Liver (tissue), 9 donors: ENCODE measurements around the gene ZFAND2B. TPM values are rescaled to one million over a fixed set of nuclear protein-coding genes. Genes with fewer than 3 reads are reported as not detected.

Experiments used
- DNase-seq: peaks from one replicate; pipeline ENCODE4 v3.0.0-alpha.2; 2017; ENCODE audit warnings: low spot score
- H3K27ac ChIP-seq, 2 donors: one replicate each; pipeline ENCODE4 v1.7.0; 2013; ENCODE audit warnings: inconsistent platforms in 2 of 2, low read length in 2 of 2, control low read depth in 1 of 2, low read depth in 1 of 2, mild to moderate bottlenecking in 1 of 2
- H3K27me3 ChIP-seq, 4 donors: one replicate each; pipeline versions ENCODE4 v1.6.1 to v1.7.0; 2013; ENCODE audit warnings: low read length in 3 of 4, inconsistent platforms in 1 of 4, mild to moderate bottlenecking in 1 of 4, moderate library complexity in 1 of 4; ENCODE audit not compliant: control insufficient read depth in 4 of 4, insufficient read depth in 4 of 4
- H3K36me3 ChIP-seq, 4 donors: one replicate each; pipeline versions ENCODE4 v1.6.1 to v1.7.0; 2013; ENCODE audit warnings: low read length in 3 of 4, mild to moderate bottlenecking in 3 of 4, low read depth in 1 of 4, moderate library complexity in 1 of 4; ENCODE audit not compliant: control insufficient read depth in 4 of 4, insufficient read depth in 3 of 4
- H3K4me1 ChIP-seq, 4 donors: one replicate each; pipeline versions ENCODE4 v1.6.1 to v1.7.0; 2013; ENCODE audit warnings: low read length in 3 of 4, mild to moderate bottlenecking in 3 of 4, moderate library complexity in 1 of 4; ENCODE audit not compliant: control insufficient read depth in 4 of 4, insufficient read depth in 4 of 4
- H3K4me3 ChIP-seq, 3 donors: one replicate each; pipeline versions ENCODE4 v1.6.1 to v1.7.0; 2013; ENCODE audit warnings: low read length in 3 of 3, control low read depth in 1 of 3, low read depth in 1 of 3, mild to moderate bottlenecking in 1 of 3
- H3K9ac ChIP-seq, 2 donors: one replicate each; pipeline ENCODE4 v1.7.0; 2013; ENCODE audit warnings: low read length in 2 of 2, mild to moderate bottlenecking in 2 of 2, moderate library complexity in 2 of 2, control low read depth in 1 of 2, low read depth in 1 of 2
- H3K9me3 ChIP-seq, 4 donors: one replicate each; pipeline versions ENCODE4 v1.6.1 to v1.7.0; 2013; ENCODE audit warnings: low read length in 3 of 4; ENCODE audit not compliant: control insufficient read depth in 4 of 4
- EGR1 ChIP-seq, 2 donors: IDR thresholded peaks; 2 replicates each; pipeline ENCODE4 v1.6.1; 2016 to 2018; ENCODE audit warnings: antibody characterized with exemption in 2 of 2, low read depth in 2 of 2
- FOXA2 ChIP-seq: IDR thresholded peaks from 2 replicates; pipeline ENCODE4 v1.6.1; 2016; ENCODE audit warnings: antibody characterized with exemption
- GABPA ChIP-seq, 2 donors: IDR thresholded peaks in 1 of 2; conservative IDR thresholded peaks in 1 of 2; 2 replicates each; pipeline ENCODE4 v1.6.1; 2016; ENCODE audit warnings: antibody characterized with exemption in 2 of 2, mild to moderate bottlenecking in 1 of 2, moderate library complexity in 1 of 2
- HNF4A ChIP-seq, 2 donors: conservative IDR thresholded peaks; 2 replicates each; pipeline ENCODE4 v1.6.1; 2016; ENCODE audit warnings: antibody characterized with exemption in 2 of 2, mild to moderate bottlenecking in 2 of 2
- HNF4G ChIP-seq: IDR thresholded peaks from 2 replicates; pipeline ENCODE4 v1.6.1; 2016; ENCODE audit warnings: antibody characterized with exemption
- JUND ChIP-seq, 2 donors: IDR thresholded peaks; 2 replicates each; pipeline ENCODE4 v1.6.1; 2016; ENCODE audit warnings: antibody characterized with exemption in 2 of 2
- MAX ChIP-seq: IDR thresholded peaks from 2 replicates; pipeline ENCODE4 v1.6.1; 2016; ENCODE audit warnings: antibody characterized with exemption
- NR2F2 ChIP-seq: IDR thresholded peaks from 2 replicates; pipeline ENCODE4 v1.6.1; 2016; ENCODE audit warnings: antibody characterized with exemption
- RAD21 ChIP-seq, 2 donors: IDR thresholded peaks; 2 replicates each; pipeline ENCODE4 v1.6.1; 2016; ENCODE audit warnings: antibody characterized with exemption in 2 of 2, mild to moderate bottlenecking in 2 of 2
- REST ChIP-seq: IDR thresholded peaks from 2 replicates; pipeline ENCODE4 v1.6.1; 2016; ENCODE audit warnings: antibody characterized with exemption, mild to moderate bottlenecking
- RXRA ChIP-seq, 2 donors: IDR thresholded peaks; 2 replicates each; pipeline ENCODE4 v1.6.1; 2017 to 2018; ENCODE audit warnings: antibody characterized with exemption in 2 of 2, mild to moderate bottlenecking in 1 of 2
- TAF1 ChIP-seq: conservative IDR thresholded peaks from 2 replicates; pipeline ENCODE4 v1.6.1; 2016; ENCODE audit warnings: antibody characterized with exemption, mild to moderate bottlenecking
- YY1 ChIP-seq: IDR thresholded peaks from 2 replicates; pipeline ENCODE4 v1.6.1; 2016; ENCODE audit warnings: antibody characterized with exemption, mild to moderate bottlenecking
- ZBTB33 ChIP-seq: IDR thresholded peaks from 2 replicates; pipeline ENCODE4 v1.6.1; 2016; ENCODE audit warnings: antibody characterized with exemption
- WGBS: extraction: QIAGEN DNeasy Blood & Tissue Kit; methylation state at CpG from one replicate; pipeline ENCODE4 v1.1.7; 2013; 5-methylcytosine and 5-hydroxymethylcytosine counted together
- polyA plus RNA-seq, 2 donors: library from polyadenylated mRNA; stranded (reverse) in 1 of 2; unstranded in 1 of 2; fragments of 200-250 nt in 1 of 2; fragments of >200 nt in 1 of 2; fragmentation: Nextera tagmentation in 1 of 2; extraction: Ambion mirVana in 1 of 2; gene quantifications; one replicate each; pipeline versions ENCODE4 v1.2.1 to v1.2.3, GENCODE V29; 2013 to 2015
- total RNA-seq, 2 donors: library from RNA; depleted of rRNA; stranded (reverse); fragments of >200 nt; gene quantifications; one replicate each; pipeline ENCODE4 v1.2.3, GENCODE V29; 2014
- donor health status: healthy.
- donor health status: healthy.
- donor health status: healthy.
- donor health status: healthy.
- donor health status: healthy.

ZFAND2B gene
- total and polyA plus RNA-seq, 4 donors: 19.6 to 53.8 (median 25.8) TPM

- TF ChIP-seq NR2F2 (no peak), ZBTB33 (no peak), FOXA2 (no peak), EGR1 (IDR thresholded peaks at IDR 0.05; ENCODE audit: low read depth in 2 of 2) (no peak), HNF4G (no peak), MAX (no peak)
- Histone ChIP-seq H3K4me3 (peak overlapping the region; percentile 70 to 95 (median 80)), H3K4me1 (peaks cover 9 to 57% (median 48%) of the 10 kb centered on the region in 4 donors), H3K27ac (peak overlapping the region; percentile 72 to 94), H3K9me3 (no peaks in the 10 kb centered on the region), H3K27me3 (no peaks in the 10 kb centered on the region), H3K36me3 (peaks cover 0 to 2% (median 0%) of the 10 kb centered on the region in 4 donors), H3K9ac (peak overlapping the region; percentile 2 to 97)
- 41% methylated on average over 6 of the region's 6 CpGs for WGBS
- DNase-seq: no peak
Observed at GRCh38 chr2:219244789-219245147, 38.2 kb downstream of the ZFAND2B start.

- no peaks in the 10 kb centered on the region for H3K9me3 ChIP-seq
- TF ChIP-seq REST: peak; percentile 62
- peak; percentile 63 for TF ChIP-seq ZBTB33
- no peak for TF ChIP-seq TAF1
- TF ChIP-seq JUND (IDR thresholded peaks at IDR 0.05): no peak
- peak; percentile 75 to 94 for TF ChIP-seq GABPA (IDR thresholded peaks at IDR 0.05 in 1 of 2, conservative IDR thresholded peaks at IDR 0.05 in 1 of 2)
- TF ChIP-seq HNF4A (conservative IDR thresholded peaks at IDR 0.05): peak in 1 of 2 donors; percentile 9
- TF ChIP-seq FOXA2: no peak
- TF ChIP-seq MAX: peak; percentile 55
- TF ChIP-seq RAD21 (IDR thresholded peaks at IDR 0.05): peak in 1 of 2 donors; percentile 42
- TF ChIP-seq YY1: peak; percentile 72
- TF ChIP-seq RXRA (IDR thresholded peaks at IDR 0.05): peak; percentile 50 to 68
- peak; percentile 33 for TF ChIP-seq NR2F2
- peaks cover 11 to 63% (median 54%) of the 10 kb centered on the region in 4 donors for H3K4me1 ChIP-seq
- peak; percentile 97 for DNase-seq
- H3K27ac ChIP-seq: peak within 1 kb of the TSS; percentile 72 to 94
- WGBS: under 1% methylated on average over 46 of the region's 46 CpGs
- peak within 1 kb of the TSS; percentile 70 to 95 (median 80) for H3K4me3 ChIP-seq
- peak within 1 kb of the TSS; percentile 76 to 97 for H3K9ac ChIP-seq
- no peaks in the 10 kb centered on the region for H3K27me3 ChIP-seq
- H3K36me3 ChIP-seq: peaks cover 0 to under 1% (median 0%) of the 10 kb centered on the region in 4 donors
Observed at GRCh38 chr2:219245148-219245898, 38.7 kb downstream of the ZFAND2B start, which contains the start of the genes GLB1L and STK16. Gene GLB1L (minus strand): TSS chr2:219245444. CDS start chr2:219243573, 1,871 bp downstream. Gene STK16 (plus strand): TSS chr2:219245479. CDS start chr2:219246000, 521 bp downstream.
